Stimulated activated naive CD8-positive, alpha-beta T cell treated with anti-CD3 and anti-CD28 coated beads, Interleukin-15, Interleukin-2, amounts not matched to agents 100 ng/mL and 50 ng/mL, for 24 hours (primary cell): Measurements from ENCODE around the gene STK24.
"Not testable (repeated sequence)": the region's sequence is repeated elsewhere in the genome, so short reads cannot be mapped to it uniquely, and the experiment has no call there.

Experiments
- H3K27ac Mint-ChIP-seq: one replicate; pipeline ENCODE4 v1.8.0; 2021; ENCODE audit warnings: mild to moderate bottlenecking, mixed read lengths
- H3K27me3 Mint-ChIP-seq: one replicate; pipeline ENCODE4 v1.8.0; 2021; ENCODE audit warnings: mixed read lengths
- H3K36me3 Mint-ChIP-seq: one replicate; pipeline ENCODE4 v1.8.0; 2021; ENCODE audit warnings: low read depth, mixed read lengths
- H3K4me1 Mint-ChIP-seq: one replicate; pipeline ENCODE4 v1.8.0; 2021; ENCODE audit warnings: low read depth, mixed read lengths
- H3K4me3 Mint-ChIP-seq: one replicate; pipeline ENCODE4 v1.8.0; 2021; ENCODE audit warnings: mild to moderate bottlenecking, mixed read lengths
- H3K9me3 Mint-ChIP-seq: one replicate; pipeline ENCODE4 v1.8.0; 2021; ENCODE audit warnings: mixed read lengths

The STK24 gene

GRCh38 chr13:98576963-98577835 is at the start of gene STK24:
Gene STK24, minus strand, starts transcription at chr13:98577107. Its CDS starts 321 bp downstream, at chr13:98576786.
- H3K4me1 Mint-ChIP-seq, result peaks cover 47% of the 10 kb centered on the region

GRCh38 chr13:98626298-98626935 is 49.5 kb upstream of the STK24 start:
- Mint-ChIP-seq H3K27ac (no peak overlapping the region), H3K36me3 (no peaks in the 10 kb centered on the region), H3K27me3 (no peaks in the 10 kb centered on the region), H3K4me3 (no peak overlapping the region), H3K4me1 (no peaks in the 10 kb centered on the region), H3K9me3 (no peaks in the 10 kb centered on the region)

More at GRCh38 chr13:98576963-98577835, at the start of gene STK24:
- Mint-ChIP-seq H3K9me3 (no peaks in the 10 kb centered on the region), H3K27me3 (no peaks in the 10 kb centered on the region), H3K36me3 (peaks cover 23% of the 10 kb centered on the region), H3K4me3 (peak within 1 kb of the TSS; percentile 89), H3K27ac (peak within 1 kb of the TSS; percentile 94)

GRCh38 chr13:98624589-98624988 is 47.7 kb upstream of the STK24 start:
- H3K27me3 Mint-ChIP-seq, H3K4me3 Mint-ChIP-seq, H3K36me3 Mint-ChIP-seq, H3K4me1 Mint-ChIP-seq, H3K9me3 Mint-ChIP-seq, H3K27ac Mint-ChIP-seq: not testable (repeated sequence)

- Mint-ChIP-seq H3K4me1 (no peaks in the 10 kb centered on the region), H3K27ac (no peak overlapping the region), H3K27me3 (peaks cover 2% of the 10 kb centered on the region), H3K9me3 (no peaks in the 10 kb centered on the region), H3K36me3 (no peaks in the 10 kb centered on the region), H3K4me3 (no peak overlapping the region)
Observed at GRCh38 chr13:98622931-98623331, 46.0 kb upstream of the STK24 start.

- no peaks in the 10 kb centered on the region for H3K9me3 Mint-ChIP-seq
- H3K4me1 Mint-ChIP-seq, result no peaks in the 10 kb centered on the region
- H3K27ac Mint-ChIP-seq, result no peak overlapping the region
- peaks cover 3% of the 10 kb centered on the region for H3K27me3 Mint-ChIP-seq
- no peak overlapping the region for H3K4me3 Mint-ChIP-seq
- H3K36me3 Mint-ChIP-seq, result no peaks in the 10 kb centered on the region
Observed at GRCh38 chr13:98619556-98619955, 42.6 kb upstream of the STK24 start.

GRCh38 chr13:98615595-98615994 is 38.7 kb upstream of the STK24 start:
- not testable (repeated sequence) for H3K27ac Mint-ChIP-seq, H3K36me3 Mint-ChIP-seq, H3K4me1 Mint-ChIP-seq, H3K9me3 Mint-ChIP-seq, H3K4me3 Mint-ChIP-seq, H3K27me3 Mint-ChIP-seq

GRCh38 chr13:98613591-98613990 is 36.7 kb upstream of the STK24 start:
- Mint-ChIP-seq H3K27ac (no peak overlapping the region), H3K27me3 (peaks cover 10% of the 10 kb centered on the region), H3K9me3 (no peaks in the 10 kb centered on the region), H3K36me3 (no peaks in the 10 kb centered on the region), H3K4me3 (no peak overlapping the region), H3K4me1 (no peaks in the 10 kb centered on the region)

- Mint-ChIP-seq H3K9me3 (no peaks in the 10 kb centered on the region), H3K36me3 (no peaks in the 10 kb centered on the region), H3K27ac (no peak overlapping the region), H3K4me1 (no peaks in the 10 kb centered on the region), H3K4me3 (no peak overlapping the region), H3K27me3 (peaks cover 7% of the 10 kb centered on the region)
Observed at GRCh38 chr13:98609756-98610155, 32.8 kb upstream of the STK24 start.

- Mint-ChIP-seq H3K36me3 (no peaks in the 10 kb centered on the region), H3K9me3 (no peaks in the 10 kb centered on the region), H3K4me3 (no peak overlapping the region), H3K27ac (no peak overlapping the region), H3K27me3 (peaks cover 7% of the 10 kb centered on the region), H3K4me1 (no peaks in the 10 kb centered on the region)
Observed at GRCh38 chr13:98606296-98606695, 29.4 kb upstream of the STK24 start.

- Mint-ChIP-seq H3K4me1 (peaks cover 23% of the 10 kb centered on the region), H3K9me3 (peaks cover 3% of the 10 kb centered on the region)
Observed at GRCh38 chr13:98599502-98600328, 22.8 kb upstream of the STK24 start.

GRCh38 chr13:98598043-98598442 is 21.1 kb upstream of the STK24 start:
- H3K27me3 Mint-ChIP-seq, result peaks cover 4% of the 10 kb centered on the region
- no peaks in the 10 kb centered on the region for H3K36me3 Mint-ChIP-seq
- H3K4me3 Mint-ChIP-seq, result no peak overlapping the region
- H3K4me1 Mint-ChIP-seq, result peaks cover 23% of the 10 kb centered on the region
- H3K9me3 Mint-ChIP-seq, result peaks cover 3% of the 10 kb centered on the region
- peak overlapping the region; percentile 42 for H3K27ac Mint-ChIP-seq

More at GRCh38 chr13:98599502-98600328, 22.8 kb upstream of the STK24 start:
- peaks cover 4% of the 10 kb centered on the region for H3K27me3 Mint-ChIP-seq
- H3K36me3 Mint-ChIP-seq, result no peaks in the 10 kb centered on the region
- no peak overlapping the region for H3K4me3 Mint-ChIP-seq
- H3K27ac Mint-ChIP-seq, result no peak overlapping the region

GRCh38 chr13:98595134-98595533 is 18.2 kb upstream of the STK24 start:
- Mint-ChIP-seq H3K9me3 (peaks cover 3% of the 10 kb centered on the region), H3K4me3 (no peak overlapping the region), H3K27me3 (peaks cover 4% of the 10 kb centered on the region), H3K36me3 (no peaks in the 10 kb centered on the region), H3K27ac (no peak overlapping the region), H3K4me1 (peaks cover 23% of the 10 kb centered on the region)

- Mint-ChIP-seq H3K9me3 (peaks cover 7% of the 10 kb centered on the region), H3K4me1 (peaks cover 19% of the 10 kb centered on the region), H3K36me3 (no peaks in the 10 kb centered on the region), H3K4me3 (no peak overlapping the region), H3K27me3 (no peaks in the 10 kb centered on the region), H3K27ac (no peak overlapping the region)
Observed at GRCh38 chr13:98592362-98592732, 15.4 kb upstream of the STK24 start.

GRCh38 chr13:98591721-98592361 is 14.9 kb upstream of the STK24 start:
- Mint-ChIP-seq H3K4me3 (no peak overlapping the region), H3K36me3 (no peaks in the 10 kb centered on the region), H3K27ac (no peak overlapping the region), H3K9me3 (peaks cover 4% of the 10 kb centered on the region), H3K4me1 (peaks cover 16% of the 10 kb centered on the region), H3K27me3 (no peaks in the 10 kb centered on the region)
